GM21526 (cell line): Measurements from ENCODE around the gene ARHGAP24.
"Not testable (repeated sequence)": the region's sequence is repeated elsewhere in the genome, so short reads cannot be mapped to it uniquely, and the experiment has no call there.

ENCODE experiments used
- ATAC-seq: cut with Tn5 transposase; IDR thresholded peaks from one replicate; pipeline ENCODE4 v1.9.1; 2021; ENCODE audit warnings: moderate library complexity; ENCODE audit not compliant: unreplicated experiment, low FRiP score

Gene ARHGAP24

DNA sequence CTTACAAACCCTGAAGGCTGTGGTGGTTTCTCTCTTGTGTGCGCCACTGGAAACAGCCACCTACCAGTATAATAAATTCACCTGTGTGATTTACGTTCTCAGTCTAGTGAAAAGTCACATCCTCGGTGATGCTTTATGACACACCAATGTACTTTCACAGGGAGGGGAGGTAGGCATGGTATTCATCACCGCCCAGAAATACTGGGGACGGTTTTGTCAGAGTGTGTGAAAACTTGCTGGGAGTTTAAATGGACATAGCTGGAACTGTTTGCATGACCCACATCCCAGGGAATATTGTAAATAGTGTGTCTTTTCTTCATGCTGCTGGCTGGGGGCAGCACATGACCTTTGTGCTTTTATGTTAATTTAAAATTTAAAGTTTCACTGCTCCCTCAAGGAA is 463.1 kb downstream of the ARHGAP24 start:
- ATAC-seq: no peak

DNA sequence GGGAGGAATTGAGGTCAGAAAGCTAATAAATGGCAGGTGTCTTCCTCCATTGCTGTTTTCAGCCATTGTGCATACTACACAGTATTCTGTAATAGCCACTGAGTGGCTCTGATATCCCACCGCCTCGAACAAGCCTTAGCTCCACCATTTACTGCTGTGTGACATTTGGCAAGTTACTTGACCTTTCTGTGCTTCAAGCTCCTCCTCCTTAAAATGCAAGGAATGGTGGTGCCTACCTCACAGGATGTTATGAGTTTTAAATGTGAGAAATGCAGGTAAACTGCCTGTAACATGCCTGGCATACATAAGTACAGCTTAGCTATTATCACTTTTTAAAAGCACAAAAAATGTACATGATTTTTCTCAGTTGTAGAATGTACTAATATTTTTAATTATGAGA is 464.0 kb downstream of the ARHGAP24 start:
- no peak for ATAC-seq

DNA sequence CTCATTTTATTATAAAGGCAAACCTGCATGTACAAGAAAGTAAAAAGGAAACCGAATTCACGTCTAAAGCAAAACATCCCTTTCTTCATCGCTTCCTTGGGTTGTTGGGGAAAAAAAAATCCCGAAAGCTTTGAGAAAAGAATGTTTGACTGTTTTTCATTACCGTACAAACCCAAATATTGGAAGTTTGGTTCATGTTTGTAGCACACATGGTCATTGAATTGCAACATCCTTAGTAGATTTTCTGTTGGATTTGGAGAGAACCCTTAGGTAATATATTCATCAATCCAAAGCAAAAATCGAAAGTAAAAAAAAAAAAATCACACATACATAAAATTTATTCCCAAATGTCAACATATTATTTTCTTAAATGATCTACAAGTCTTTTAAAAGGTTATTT is 464.6 kb downstream of the ARHGAP24 start:
- no peak for ATAC-seq

- ATAC-seq: no peak
These were observed 465.2 kb downstream of the ARHGAP24 start for GRCh38 chr4:85940151-85940550.

DNA sequence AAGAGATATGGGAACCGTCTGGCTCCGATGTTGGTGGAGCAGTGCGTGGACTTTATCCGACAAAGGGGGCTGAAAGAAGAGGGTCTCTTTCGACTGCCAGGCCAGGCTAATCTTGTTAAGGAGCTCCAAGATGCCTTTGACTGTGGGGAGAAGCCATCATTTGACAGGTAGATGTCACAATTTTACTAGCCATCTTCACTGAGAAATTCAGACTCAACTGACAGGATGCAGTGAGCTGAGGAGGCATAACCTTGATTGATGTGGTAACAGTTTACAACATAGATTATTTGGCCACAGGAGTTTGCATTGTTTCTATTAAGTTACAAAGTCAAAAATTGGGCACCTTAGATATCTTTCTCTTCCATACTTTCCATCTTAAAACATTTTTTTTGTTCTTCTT is 467.2 kb downstream of the ARHGAP24 start:
- ATAC-seq: no peak

DNA sequence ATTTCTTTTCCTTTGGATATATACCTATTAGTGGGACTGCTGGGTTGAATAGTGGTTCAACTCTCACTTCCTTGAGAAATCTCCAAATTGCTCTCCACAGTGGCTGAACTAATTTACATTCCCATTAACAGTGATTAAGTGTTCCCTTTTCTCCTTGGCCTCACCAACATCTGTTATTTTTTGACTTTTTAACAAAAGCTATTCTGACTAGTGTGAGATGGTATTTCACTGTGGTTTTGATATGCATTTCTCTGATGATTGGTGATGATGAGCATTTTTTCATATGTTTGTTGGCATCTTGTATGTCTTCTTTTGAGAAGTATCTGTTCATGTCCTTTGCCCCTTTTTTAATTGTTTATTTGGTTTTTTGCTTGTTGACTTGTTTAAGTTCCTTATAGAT is 471.9 kb downstream of the ARHGAP24 start:
- ATAC-seq: no peak

GRCh38 chr4:85951099-85951498 is 476.1 kb downstream of the ARHGAP24 start:
- ATAC-seq: no peak

- no peak for ATAC-seq
These were observed 477.6 kb downstream of the ARHGAP24 start for GRCh38 chr4:85952528-85952927.

- no peak for ATAC-seq
These were observed 478.2 kb downstream of the ARHGAP24 start for GRCh38 chr4:85952972-85953650.

DNA sequence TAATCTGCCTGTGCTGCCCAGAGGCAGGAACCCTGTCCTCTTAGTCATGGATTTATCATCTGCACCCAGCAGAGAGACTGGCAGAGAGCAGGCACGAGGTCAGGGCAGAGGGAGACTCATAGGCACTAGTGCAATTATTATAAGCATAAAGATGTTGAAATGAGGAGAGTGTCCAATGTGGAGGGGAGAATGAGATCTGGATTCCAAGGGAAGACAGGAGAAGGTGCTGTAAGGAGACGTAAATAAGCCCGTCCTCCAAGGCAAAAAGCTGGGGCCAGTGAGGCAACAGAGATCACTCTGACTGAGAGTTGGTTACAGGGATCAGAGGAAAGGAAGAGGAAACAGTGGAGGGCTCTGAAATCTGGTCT is 478.7 kb downstream of the ARHGAP24 start:
- ATAC-seq: no peak

- no peak for ATAC-seq
These were observed 480.8 kb downstream of the ARHGAP24 start for GRCh38 chr4:85955620-85956292.

- no peak for ATAC-seq
These were observed 481.5 kb downstream of the ARHGAP24 start for GRCh38 chr4:85956293-85956945.

GRCh38 chr4:85961887-85962286 is 486.9 kb downstream of the ARHGAP24 start:
- ATAC-seq: no peak

DNA sequence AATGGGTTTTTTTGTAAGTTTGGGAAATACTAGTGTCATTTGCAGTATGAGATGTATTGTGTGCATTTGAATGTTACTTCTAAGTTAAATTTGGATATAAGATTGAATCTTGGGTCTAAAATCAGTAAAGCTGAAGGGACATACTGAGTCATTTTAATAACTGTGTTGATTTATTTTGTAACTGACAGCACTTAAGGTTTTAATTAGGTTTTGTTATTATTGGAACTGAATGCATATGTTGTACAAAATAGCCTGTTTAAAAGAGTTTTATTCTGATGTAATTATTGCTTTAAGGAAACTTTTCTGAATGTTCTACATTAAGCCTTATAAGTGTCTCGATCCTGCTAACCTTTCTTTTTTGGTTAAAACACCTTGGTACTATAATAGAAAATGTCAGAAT is 488.3 kb downstream of the ARHGAP24 start:
- ATAC-seq: no peak

DNA sequence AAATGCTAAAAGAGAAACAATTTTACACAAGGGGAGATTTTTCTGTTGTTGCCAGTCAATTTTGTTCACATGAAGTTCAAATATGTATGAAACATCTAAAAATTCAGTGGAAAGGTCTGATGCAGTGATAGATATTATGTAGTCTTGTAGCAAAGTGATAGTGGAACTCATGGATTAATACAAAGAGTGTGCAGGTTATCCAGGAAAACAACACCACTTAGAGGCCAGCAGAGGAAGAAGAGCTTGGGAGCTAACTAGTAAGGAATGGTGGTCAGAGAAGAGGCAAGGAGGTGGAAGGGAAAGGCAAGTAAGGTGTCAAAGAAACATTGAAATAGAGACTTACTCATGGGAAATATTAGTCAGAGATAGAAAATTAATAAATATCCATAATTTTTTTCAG is 489.3 kb downstream of the ARHGAP24 start:
- ATAC-seq: no peak

DNA sequence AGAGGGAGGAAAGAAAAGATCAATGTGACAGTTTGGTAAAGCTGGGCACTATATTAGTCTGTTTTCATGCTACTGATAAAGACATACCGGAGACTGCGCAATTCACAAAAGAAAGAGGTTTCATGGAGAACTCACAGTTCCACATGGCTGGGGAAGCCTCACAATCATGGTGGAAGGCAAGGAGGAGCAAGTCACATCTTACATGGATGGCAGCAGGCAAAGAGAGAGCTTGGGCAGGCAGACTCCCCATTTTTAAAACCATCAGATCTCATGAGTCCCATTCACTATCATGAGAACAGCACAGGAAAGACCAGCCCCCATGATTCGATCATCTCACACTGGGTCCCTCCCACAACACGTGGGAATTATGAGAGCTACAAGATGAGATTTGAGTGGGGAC is 490.1 kb downstream of the ARHGAP24 start:
- ATAC-seq: not testable (repeated sequence)

DNA sequence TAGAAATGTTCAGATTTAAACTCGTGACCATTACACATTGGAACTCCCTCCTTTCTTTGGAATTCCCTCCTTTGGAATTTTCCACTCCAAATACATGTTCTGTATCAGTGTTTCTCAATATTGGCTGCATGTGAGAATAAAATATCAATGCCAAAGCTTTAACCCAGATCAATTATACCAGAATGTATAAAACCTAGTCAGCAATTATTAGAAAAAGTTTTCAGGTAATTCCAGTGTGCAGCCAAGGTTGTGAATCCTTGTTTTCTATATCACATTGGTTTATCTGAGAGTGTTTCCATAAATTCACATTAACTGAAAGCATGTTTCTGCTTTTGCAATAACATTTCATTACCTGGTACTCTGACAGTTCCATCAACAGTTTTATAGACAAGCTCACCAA is 490.6 kb downstream of the ARHGAP24 start:
- ATAC-seq: no peak

DNA sequence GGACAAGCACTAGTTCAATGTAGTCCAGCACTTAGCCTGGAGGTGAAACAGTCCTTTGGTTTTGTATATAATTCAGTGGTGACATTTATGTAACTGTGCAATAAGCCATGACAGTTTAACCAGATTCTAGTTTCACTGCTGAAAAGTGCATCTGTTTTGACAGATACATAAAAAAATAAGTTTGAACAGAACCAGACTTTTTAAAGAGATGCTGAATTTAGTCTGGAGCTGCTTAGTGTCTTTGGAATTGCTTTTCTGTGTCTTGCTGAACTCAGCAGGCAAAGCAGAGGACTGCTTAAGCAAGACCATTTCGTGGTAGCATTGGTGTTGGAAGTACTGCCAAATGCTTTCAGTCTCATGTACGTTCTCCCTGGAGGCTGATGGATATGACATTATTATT is 491.4 kb downstream of the ARHGAP24 start:
- ATAC-seq: no peak

- no peak for ATAC-seq
These were observed 492.9 kb downstream of the ARHGAP24 start for GRCh38 chr4:85967872-85968271.

- peak; percentile 66 for ATAC-seq
These were observed 494.2 kb downstream of the ARHGAP24 start for GRCh38 chr4:85968945-85969819.

GRCh38 chr4:85970535-85970934 is 495.6 kb downstream of the ARHGAP24 start:
- ATAC-seq: no peak
